ENCODE results near the gene SEMA4D.

GRCh38 chr9:89431930-89432725, 65.8 kb downstream of the SEMA4D start:
- no peak for TF ChIP-seq CTCF (IDR thresholded peaks at IDR 0.05)
- no peak for TF ChIP-seq POLR2A (IDR thresholded peaks at IDR 0.05)
- TF ChIP-seq EP300 (IDR thresholded peaks at IDR 0.05): no peak
- no peak for TF ChIP-seq POLR2AphosphoS5 (IDR thresholded peaks at IDR 0.05)
